ENCODE measurements around the gene RRP7A. TPM values are rescaled to one million over a fixed set of nuclear protein-coding genes. Genes with fewer than 3 reads are reported as not detected.
"Not testable (repeated sequence)": the region's sequence is repeated elsewhere in the genome, so short reads cannot be mapped to it uniquely, and the experiment has no call there.

Gene RRP7A
- polyA plus RNA-seq, 1 donor from 2014 or later, result 74.7 TPM

- Mint-ChIP-seq H3K27ac (peak overlapping the region in 2 of 3 donors; percentile 59 to 74), H3K4me3 (peak overlapping the region in 2 of 4 donors; percentile 39 to 96), H3K27me3 (no peaks in the 10 kb centered on the region), H3K4me1 (peaks cover 6 to 11% (median 9%) of the 10 kb centered on the region in 3 donors), H3K36me3 (peaks cover 3% of the 10 kb centered on the region), H3K9me3 (no peaks in the 10 kb centered on the region)
Observed at GRCh38 chr22:42521228-42521546, 1.6 kb upstream of the RRP7A start.

DNA sequence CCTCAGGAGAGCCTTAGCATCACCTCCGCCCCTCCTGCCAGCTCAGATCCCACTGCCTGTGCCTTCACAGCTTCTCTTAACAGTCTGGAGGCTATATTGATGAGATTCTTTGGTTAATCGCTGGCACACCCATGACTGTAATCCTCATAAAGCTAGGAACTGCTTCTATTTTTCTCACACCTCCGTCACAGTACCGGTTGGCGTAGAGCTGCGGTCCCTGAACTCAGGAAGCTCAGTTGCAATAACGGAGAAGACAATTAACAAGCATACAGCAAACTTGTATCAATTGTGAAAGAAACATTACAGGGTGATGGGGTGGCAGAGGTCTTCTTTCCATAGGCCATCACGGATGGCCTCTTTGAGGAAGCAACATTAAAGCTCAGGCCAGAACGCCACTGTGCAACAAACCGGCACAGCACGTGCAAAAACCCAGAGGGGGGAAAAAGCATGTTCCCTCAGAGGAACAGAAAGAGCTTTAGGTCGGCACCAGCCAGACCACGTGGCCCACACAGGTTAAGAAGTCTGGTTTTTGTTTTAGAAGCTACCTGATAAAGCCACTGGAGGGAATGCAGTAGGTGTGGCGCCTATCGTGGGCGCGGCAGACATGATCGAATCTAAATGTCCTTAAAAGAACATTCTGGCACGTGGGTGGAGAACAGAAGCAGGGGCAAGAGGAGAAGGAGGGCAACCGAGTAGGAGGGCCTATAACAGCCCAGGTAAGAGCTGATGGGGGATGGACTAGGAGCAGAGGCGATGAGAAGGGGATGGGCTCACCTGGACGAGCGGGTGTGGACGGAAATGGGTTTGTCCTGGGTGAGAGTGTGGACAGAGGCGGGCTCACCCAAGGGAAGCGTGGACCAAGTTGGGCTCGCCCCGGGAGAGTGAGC, 715 bp downstream of the RRP7A start:
- H3K4me1 Mint-ChIP-seq, result peaks cover 6 to 11% (median 9%) of the 10 kb centered on the region in 3 donors
- H3K36me3 Mint-ChIP-seq, H3K27me3 Mint-ChIP-seq, H3K9me3 Mint-ChIP-seq: not testable (repeated sequence)
- peak overlapping the region; percentile 93 to 97 (median 96) for H3K27ac Mint-ChIP-seq
- H3K4me3 Mint-ChIP-seq, result peak overlapping the region; percentile 93 to 98 (median 96)

DNA sequence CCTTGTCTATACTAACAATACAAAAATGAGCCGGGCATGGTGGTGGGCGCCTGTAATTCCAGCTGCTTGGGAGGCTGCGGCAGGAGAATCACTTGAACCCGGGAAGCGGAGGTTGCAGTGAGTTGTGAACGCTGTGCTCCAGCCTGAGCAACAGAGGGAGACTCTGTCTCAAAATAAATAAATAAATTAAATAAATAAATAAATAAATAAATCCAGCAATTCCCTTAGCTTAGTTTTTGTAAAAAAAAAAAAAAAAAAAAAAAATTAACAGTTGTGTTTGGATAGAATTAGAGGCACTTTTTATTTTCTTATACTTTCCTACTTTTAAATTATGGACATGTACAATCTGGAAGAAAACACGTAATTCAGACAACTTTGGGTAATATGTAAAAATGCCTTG, 2.5 kb downstream of the RRP7A start:
- not testable (repeated sequence) for H3K27me3 Mint-ChIP-seq, H3K9me3 Mint-ChIP-seq, H3K36me3 Mint-ChIP-seq, H3K4me1 Mint-ChIP-seq
- Mint-ChIP-seq H3K27ac (peak overlapping the region in 1 of 3 donors; percentile 60), H3K4me3 (peak overlapping the region in 1 of 4 donors; percentile 40)

DNA sequence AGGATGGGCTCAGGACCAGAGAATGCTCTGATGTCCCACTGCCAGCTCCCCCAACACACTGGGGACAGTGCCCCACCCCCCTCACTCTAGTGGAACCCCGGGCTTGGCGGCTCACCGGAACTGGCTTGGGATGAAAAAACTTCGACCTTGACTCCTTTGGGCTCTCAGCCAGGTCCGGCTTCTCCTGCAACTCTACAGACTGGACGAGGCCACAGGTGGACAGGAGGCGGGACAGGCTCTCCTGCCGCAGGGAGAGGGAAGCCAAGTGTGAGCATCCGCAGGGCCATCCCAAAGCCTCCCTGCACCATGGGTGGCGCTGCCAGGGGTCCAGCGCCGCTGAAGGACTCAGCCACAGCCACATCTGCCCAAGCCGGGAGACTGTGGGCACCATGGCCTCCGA, 3.7 kb downstream of the RRP7A start:
- Mint-ChIP-seq H3K4me1 (peaks cover 6 to 8% (median 7%) of the 10 kb centered on the region in 3 donors), H3K27ac (no peak overlapping the region), H3K4me3 (no peak overlapping the region), H3K36me3 (peaks cover 5% of the 10 kb centered on the region), H3K9me3 (no peaks in the 10 kb centered on the region), H3K27me3 (no peaks in the 10 kb centered on the region)

DNA sequence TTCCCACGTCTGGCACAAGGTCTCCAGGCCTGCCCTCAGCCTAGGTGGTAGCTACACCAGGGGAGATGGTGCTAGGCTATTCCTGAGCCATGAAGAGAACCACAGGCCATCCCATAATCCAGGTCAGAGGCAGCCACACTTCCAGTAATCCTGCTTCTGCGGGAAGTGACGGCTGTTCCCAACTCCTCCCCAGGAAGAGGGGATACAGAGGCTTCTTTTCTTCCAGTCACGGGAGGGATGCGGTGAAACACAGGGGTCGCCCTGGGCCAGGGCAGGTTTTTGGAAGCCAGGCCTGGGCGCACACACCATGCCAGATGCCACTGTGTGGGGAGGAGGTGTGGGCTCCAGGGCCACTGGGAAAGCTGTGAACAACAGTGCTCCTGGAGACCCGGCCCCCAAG, 4.3 kb downstream of the RRP7A start:
- not testable (repeated sequence) for H3K36me3 Mint-ChIP-seq

DNA sequence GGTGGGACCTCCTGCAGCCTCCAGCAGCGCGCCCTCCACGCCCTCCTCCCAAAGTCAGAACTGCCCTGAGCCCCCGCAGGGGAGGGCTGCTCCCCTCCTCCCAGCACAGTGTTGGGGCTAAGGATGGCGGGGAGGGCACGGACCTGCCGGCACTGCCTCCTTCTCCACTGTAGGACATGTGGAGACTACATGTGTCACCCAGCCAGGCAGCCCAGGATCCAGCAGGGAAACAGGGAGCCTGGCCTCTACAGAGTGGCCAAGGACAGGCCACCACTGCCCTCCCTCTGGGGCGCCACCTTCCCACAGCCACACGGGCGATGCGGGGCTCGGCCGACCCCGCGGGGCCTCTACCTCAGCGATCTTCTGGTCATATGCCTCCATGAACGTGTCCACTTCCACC, 5.3 kb downstream of the RRP7A start:
- not testable (repeated sequence) for H3K27me3 Mint-ChIP-seq, H3K4me1 Mint-ChIP-seq, H3K36me3 Mint-ChIP-seq, H3K4me3 Mint-ChIP-seq, H3K27ac Mint-ChIP-seq, H3K9me3 Mint-ChIP-seq

More for the DNA sequence above, 4.3 kb downstream of the RRP7A start:
- H3K4me3 Mint-ChIP-seq, H3K27me3 Mint-ChIP-seq, H3K9me3 Mint-ChIP-seq, H3K27ac Mint-ChIP-seq, H3K4me1 Mint-ChIP-seq: not testable (repeated sequence)

GRCh38 chr22:42512273-42512990, 7.2 kb downstream of the RRP7A start:
- not testable (repeated sequence) for H3K27me3 Mint-ChIP-seq, H3K9me3 Mint-ChIP-seq, H3K36me3 Mint-ChIP-seq, H3K4me1 Mint-ChIP-seq
- Mint-ChIP-seq H3K4me3 (peak overlapping the region in 1 of 4 donors; percentile 32), H3K27ac (peak overlapping the region in 1 of 3 donors; percentile 42)

GRCh38 chr22:42511401-42511891, 8.2 kb downstream of the RRP7A start:
- H3K27ac Mint-ChIP-seq, result peak overlapping the region in 2 of 3 donors; percentile 85 to 88
- H3K4me1 Mint-ChIP-seq, result peaks cover 0 to 8% (median 2%) of the 10 kb centered on the region in 3 donors
- H3K9me3 Mint-ChIP-seq, result no peaks in the 10 kb centered on the region

GRCh38 chr22:42509548-42509947, 10.0 kb downstream of the RRP7A start:
- Mint-ChIP-seq H3K27me3 (no peaks in the 10 kb centered on the region), H3K4me3 (peak overlapping the region in 1 of 4 donors; percentile 60), H3K9me3 (no peaks in the 10 kb centered on the region), H3K27ac (peak overlapping the region; percentile 7 to 83 (median 73)), H3K4me1 (peaks cover 0 to 8% (median 2%) of the 10 kb centered on the region in 3 donors), H3K36me3 (peaks cover 2% of the 10 kb centered on the region)

More at GRCh38 chr22:42511401-42511891, 8.2 kb downstream of the RRP7A start:
- peaks cover 3% of the 10 kb centered on the region for H3K36me3 Mint-ChIP-seq
- peak overlapping the region in 1 of 4 donors; percentile 4 for H3K4me3 Mint-ChIP-seq
- no peaks in the 10 kb centered on the region for H3K27me3 Mint-ChIP-seq

GRCh38 chr22:42508975-42509364, 10.6 kb downstream of the RRP7A start:
- peak overlapping the region in 2 of 3 donors; percentile 7 to 60 for H3K27ac Mint-ChIP-seq
- H3K9me3 Mint-ChIP-seq, H3K36me3 Mint-ChIP-seq, H3K27me3 Mint-ChIP-seq, H3K4me1 Mint-ChIP-seq, H3K4me3 Mint-ChIP-seq: not testable (repeated sequence)

- not testable (repeated sequence) for H3K4me1 Mint-ChIP-seq, H3K36me3 Mint-ChIP-seq, H3K4me3 Mint-ChIP-seq, H3K27me3 Mint-ChIP-seq, H3K9me3 Mint-ChIP-seq
- H3K27ac Mint-ChIP-seq, result peak overlapping the region in 2 of 3 donors; percentile 60 to 63
Observed at GRCh38 chr22:42508327-42508974, 11.1 kb downstream of the RRP7A start.

GRCh38 chr22:42500836-42501179, 18.8 kb downstream of the RRP7A start:
- Mint-ChIP-seq H3K36me3 (no peaks in the 10 kb centered on the region), H3K4me3 (peak overlapping the region in 3 of 4 donors; percentile 58 to 62 (median 58)), H3K27me3 (no peaks in the 10 kb centered on the region), H3K27ac (no peak overlapping the region), H3K9me3 (no peaks in the 10 kb centered on the region), H3K4me1 (peaks cover 0 to 4% (median 2%) of the 10 kb centered on the region in 3 donors)

GRCh38 chr22:42500161-42500835, 19.3 kb downstream of the RRP7A start:
- Mint-ChIP-seq H3K4me1 (peaks cover 0 to 9% (median 7%) of the 10 kb centered on the region in 3 donors), H3K27me3 (no peaks in the 10 kb centered on the region)

DNA sequence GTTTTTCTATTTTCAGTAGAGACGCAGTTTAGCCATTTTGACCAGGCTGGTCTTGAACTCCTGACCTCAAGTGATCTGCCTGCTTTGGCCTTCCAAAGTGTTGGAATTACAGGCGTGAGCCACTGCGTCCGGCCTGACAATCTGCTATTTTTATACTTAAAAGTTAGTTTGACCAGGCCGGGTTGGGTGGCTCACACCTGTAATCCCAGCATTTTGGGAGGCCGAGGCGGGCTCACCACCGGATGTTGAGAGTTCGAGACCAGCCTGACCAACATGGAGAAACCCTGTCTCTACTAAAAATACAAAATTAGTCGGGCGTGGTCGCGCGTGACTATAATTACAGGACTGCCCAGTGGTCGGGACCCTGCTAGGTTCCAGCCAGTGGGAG, 19.8 kb downstream of the RRP7A start:
- not testable (repeated sequence) for H3K4me1 Mint-ChIP-seq, H3K27me3 Mint-ChIP-seq, H3K27ac Mint-ChIP-seq, H3K9me3 Mint-ChIP-seq, H3K36me3 Mint-ChIP-seq
- peak overlapping the region; percentile 51 to 71 (median 62) for H3K4me3 Mint-ChIP-seq

More at GRCh38 chr22:42500161-42500835, 19.3 kb downstream of the RRP7A start:
- H3K9me3 Mint-ChIP-seq, result no peaks in the 10 kb centered on the region
- no peak overlapping the region for H3K27ac Mint-ChIP-seq
- peak overlapping the region; percentile 58 to 83 (median 70) for H3K4me3 Mint-ChIP-seq
- no peaks in the 10 kb centered on the region for H3K36me3 Mint-ChIP-seq
